C4-2B (cell line): ENCODE measurements around the gene PLEKHH3.
A peak's percentile ranks its signal among the peaks of the same experiment; 100 is the strongest.

ENCODE experiments used
- H3K27ac ChIP-seq: fragments of 450-650 bp; 2 replicates; pipeline ENCODE4 v1.5.1; 2017
- CTCF ChIP-seq: fragments of 450-650 bp; conservative IDR thresholded peaks from 2 replicates; pipeline ENCODE4 v1.5.1; 2017; ENCODE audit warnings: mild to moderate bottlenecking
- ZFX ChIP-seq: fragments of 450-650 bp; IDR thresholded peaks from 2 replicates; pipeline ENCODE4 v1.6.1; 2017

PLEKHH3 gene

DNA sequence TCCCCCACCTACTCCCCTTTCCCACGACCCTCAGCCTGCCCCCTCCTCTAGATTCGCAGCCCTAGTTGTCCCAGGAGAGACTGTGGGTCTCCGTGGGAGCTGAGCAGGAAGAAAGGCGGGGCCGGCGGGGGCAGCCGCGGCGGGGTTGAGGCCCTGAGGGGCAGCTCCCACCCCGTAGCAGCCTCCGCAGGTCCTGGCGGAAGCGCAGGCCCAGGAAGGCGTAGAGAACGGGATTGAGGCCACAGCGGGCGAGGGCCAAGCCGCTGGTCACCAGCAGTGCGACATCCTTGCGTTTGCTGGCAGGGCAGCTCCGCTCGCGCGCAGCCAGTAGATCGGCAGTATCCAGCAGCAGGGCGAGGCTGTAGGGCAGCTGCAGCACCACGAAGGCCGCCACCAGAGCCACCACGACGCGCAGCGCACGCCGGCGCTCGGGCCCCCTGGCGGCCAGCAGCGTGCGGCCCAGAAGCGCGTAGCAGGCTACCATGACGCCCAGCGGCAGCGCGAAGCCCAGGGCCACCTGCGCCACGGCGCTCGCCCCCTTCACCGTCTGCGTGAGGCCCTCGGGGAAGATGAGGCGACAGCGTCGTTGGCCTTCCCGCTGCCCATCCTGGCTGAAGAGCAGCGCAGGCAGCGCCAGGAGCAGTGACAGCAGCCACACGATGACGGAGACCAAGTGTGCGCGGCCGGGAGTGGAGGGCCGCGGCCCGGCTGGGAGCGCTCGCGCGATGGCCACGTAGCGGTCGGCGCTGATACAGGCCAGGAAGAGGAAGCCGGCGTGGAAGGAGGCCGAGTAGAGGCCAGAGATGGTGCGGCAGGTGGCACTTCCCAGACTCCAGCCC lies 2.9 kb upstream of the PLEKHH3 start:
- peak overlapping the region; percentile 96; the same call in 1 of the 2 replicates for H3K27ac ChIP-seq

GRCh38 chr17:42678951-42679491 lies 2.2 kb upstream of the PLEKHH3 start:
- no peak for TF ChIP-seq CTCF
- TF ChIP-seq ZFX: no peak
- peak overlapping the region; percentile 96 for H3K27ac ChIP-seq

More for the DNA sequence above, 2.9 kb upstream of the PLEKHH3 start:
- peak; percentile 56 for TF ChIP-seq CTCF
- TF ChIP-seq ZFX: no peak

GRCh38 chr17:42677921-42678781 lies 1.4 kb upstream of the PLEKHH3 start:
- no peak for TF ChIP-seq ZFX
- TF ChIP-seq CTCF: no peak
- H3K27ac ChIP-seq: peak overlapping the region; percentile 96

DNA sequence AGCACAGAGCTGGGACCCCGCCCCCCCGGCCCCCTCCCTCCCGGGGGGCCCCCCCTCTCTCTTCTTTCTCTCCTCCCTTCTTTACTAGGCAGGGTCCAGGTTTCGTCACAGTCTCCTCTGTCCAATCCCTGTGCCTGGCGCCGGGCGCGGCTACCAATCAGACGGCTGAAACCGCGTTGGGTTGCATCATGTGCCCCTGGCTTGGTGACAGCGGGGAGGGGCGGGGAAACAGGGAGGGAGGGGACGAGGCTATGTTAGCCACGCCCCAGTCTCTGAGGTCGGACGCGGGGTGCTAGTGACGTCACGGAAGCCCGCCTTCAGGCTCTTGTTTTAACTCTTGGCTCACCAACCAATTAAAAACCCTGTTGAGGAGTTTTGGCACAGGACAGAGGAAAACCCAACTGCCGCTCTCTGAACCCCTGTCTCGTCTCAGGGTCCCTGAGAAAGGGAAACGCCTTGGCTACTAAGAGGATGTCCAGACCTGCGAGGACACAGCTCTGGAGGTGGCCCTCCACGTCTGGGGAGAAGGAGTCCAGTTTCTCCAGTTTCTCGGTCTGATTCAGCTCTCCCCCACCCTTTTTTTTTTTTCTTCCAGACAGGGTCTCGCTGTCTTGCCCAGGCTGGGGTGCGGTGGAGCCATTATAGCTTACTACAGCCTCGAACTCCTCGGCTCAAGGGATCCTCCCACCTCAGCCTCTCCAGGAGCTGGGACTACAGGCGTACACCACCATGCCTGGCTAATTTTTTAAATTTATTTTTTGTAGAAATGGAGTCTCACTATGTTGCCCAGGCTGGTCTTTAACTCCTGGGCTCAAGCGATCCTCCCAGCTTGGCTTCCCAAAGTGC lies 441 bp upstream of the PLEKHH3 start:
- TF ChIP-seq CTCF (peak; percentile 7; the same call in 1 of the 2 replicates), ZFX (no peak)
- peak overlapping the region; percentile 96 for H3K27ac ChIP-seq

GRCh38 chr17:42675965-42676423 lies 800 bp downstream of the PLEKHH3 start:
- TF ChIP-seq ZFX (peak; percentile 49; the same call in 1 of the 2 replicates), CTCF (no peak)
- peak overlapping the region; percentile 96 for H3K27ac ChIP-seq

- peak overlapping the region; percentile 96 for H3K27ac ChIP-seq
- TF ChIP-seq CTCF (no peak), ZFX (no peak)
Measured at GRCh38 chr17:42675348-42675964, 1.3 kb downstream of the PLEKHH3 start.
